Skeletal muscle tissue (tissue), 4 donors: ENCODE measurements around the gene RAB22A. TPM values are rescaled to one million over a fixed set of nuclear protein-coding genes. Genes with fewer than 3 reads are reported as not detected.

Experiments used
- H3K27ac ChIP-seq: one replicate; pipeline ENCODE4 v1.7.0; 2013; ENCODE audit warnings: mild to moderate bottlenecking, low read depth, low read length, inconsistent platforms
- H3K27me3 ChIP-seq, 3 donors: one replicate each; pipeline ENCODE4 v1.7.0; 2013; ENCODE audit warnings: low read length in 3 of 3; ENCODE audit not compliant: control insufficient read depth in 3 of 3, insufficient read depth in 3 of 3
- H3K36me3 ChIP-seq, 3 donors: one replicate each; pipeline ENCODE4 v1.7.0; 2013; ENCODE audit warnings: low read length in 3 of 3; ENCODE audit not compliant: control insufficient read depth in 3 of 3, insufficient read depth in 3 of 3
- H3K4me1 ChIP-seq, 3 donors: one replicate each; pipeline ENCODE4 v1.7.0; 2013; ENCODE audit warnings: low read length in 3 of 3, mild to moderate bottlenecking in 3 of 3; ENCODE audit not compliant: control insufficient read depth in 3 of 3, insufficient read depth in 3 of 3
- H3K4me3 ChIP-seq, 3 donors: one replicate each; pipeline ENCODE4 v1.7.0; 2013; ENCODE audit warnings: low read length in 3 of 3
- H3K9ac ChIP-seq, 3 donors: one replicate each; pipeline ENCODE4 v1.7.0; 2013; ENCODE audit warnings: low read length in 3 of 3, mild to moderate bottlenecking in 3 of 3, moderate library complexity in 2 of 3, low read depth in 1 of 3
- H3K9me3 ChIP-seq, 3 donors: one replicate each; pipeline ENCODE4 v1.7.0; 2013; ENCODE audit warnings: low read length in 3 of 3; ENCODE audit not compliant: control insufficient read depth in 3 of 3
- total RNA-seq: library from RNA; depleted of rRNA; stranded (reverse); fragments of >200 nt; gene quantifications from one replicate; pipeline ENCODE4 v1.2.3, GENCODE V29; 2014
- donor health status: Osteomylitis.

Gene RAB22A
- total RNA-seq, 1 donor from 2014 or later = 10.4 TPM

DNA sequence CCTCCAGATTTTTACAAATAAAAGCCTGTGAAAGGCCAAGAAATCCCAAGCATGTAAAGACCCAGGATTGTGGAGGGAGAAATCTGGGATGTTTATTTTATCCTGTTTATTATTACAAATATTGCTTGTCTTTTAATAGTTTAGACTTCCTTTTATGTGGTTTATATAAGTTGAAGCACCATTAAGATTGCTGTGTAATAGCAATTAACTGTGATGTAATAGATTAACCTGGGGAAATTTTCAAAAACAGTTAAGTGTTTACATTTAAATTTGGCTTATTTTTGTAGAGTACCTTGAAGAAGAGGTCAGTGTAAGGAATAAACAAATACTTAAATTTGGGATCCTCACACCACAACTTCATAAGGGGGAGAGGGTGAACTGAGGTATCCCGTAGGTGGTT is 106.5 kb downstream of the RAB22A start:
- Histone ChIP-seq H3K36me3 (peaks cover 3 to 16% (median 9%) of the 10 kb centered on the region in 3 donors), H3K4me3 (no peak overlapping the region), H3K27me3 (no peaks in the 10 kb centered on the region), H3K27ac (no peak overlapping the region), H3K9ac (no peak overlapping the region), H3K4me1 (peaks cover 0 to 2% (median 0%) of the 10 kb centered on the region in 3 donors), H3K9me3 (no peaks in the 10 kb centered on the region)

DNA sequence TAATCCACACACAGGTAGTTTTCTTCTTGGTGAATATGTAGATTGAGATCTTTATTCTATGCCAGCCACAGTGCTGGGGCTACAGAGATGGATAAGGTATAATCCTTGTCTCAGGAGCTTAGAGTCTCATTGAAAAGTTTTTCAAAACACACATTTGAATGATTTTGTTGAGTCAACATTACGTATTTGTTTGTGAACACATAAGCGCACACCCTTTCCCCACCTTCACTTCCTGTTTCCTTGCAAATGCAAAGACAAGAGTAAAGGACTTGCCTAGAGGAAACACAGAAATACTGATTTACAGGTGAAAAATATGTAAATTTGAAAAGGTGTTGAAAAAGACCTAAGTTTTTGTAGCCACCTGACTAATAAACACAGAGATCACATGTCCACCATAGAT is 107.3 kb downstream of the RAB22A start:
- Histone ChIP-seq H3K4me1 (peaks cover 0 to 2% (median 0%) of the 10 kb centered on the region in 3 donors), H3K9me3 (no peaks in the 10 kb centered on the region), H3K9ac (no peak overlapping the region), H3K4me3 (no peak overlapping the region), H3K27me3 (no peaks in the 10 kb centered on the region), H3K27ac (no peak overlapping the region), H3K36me3 (peaks cover 3 to 17% (median 9%) of the 10 kb centered on the region in 3 donors)

Other genes starting within 250 kb of the RAB22A start
- not detected for gene ANKRD60, start 81.1 kb upstream of the RAB22A start, total RNA-seq
- gene VAPB, start 79.5 kb downstream of the RAB22A start, total RNA-seq = 19.8 TPM
- 4.2 TPM for gene APCDD1L, start 205.7 kb downstream of the RAB22A start, total RNA-seq